Hair follicular keratinocyte (primary cell): ENCODE data around the gene PIBF1. TPM values are rescaled to one million over a fixed set of nuclear protein-coding genes. Genes with fewer than 3 reads are reported as not detected.

Experiments used
- total RNA-seq: library from RNA; depleted of rRNA; stranded (reverse); fragments of >200 nt; gene quantifications from 2 replicates; pipeline ENCODE4 v1.2.3, GENCODE V29; 2015

The PIBF1 gene, protein sequence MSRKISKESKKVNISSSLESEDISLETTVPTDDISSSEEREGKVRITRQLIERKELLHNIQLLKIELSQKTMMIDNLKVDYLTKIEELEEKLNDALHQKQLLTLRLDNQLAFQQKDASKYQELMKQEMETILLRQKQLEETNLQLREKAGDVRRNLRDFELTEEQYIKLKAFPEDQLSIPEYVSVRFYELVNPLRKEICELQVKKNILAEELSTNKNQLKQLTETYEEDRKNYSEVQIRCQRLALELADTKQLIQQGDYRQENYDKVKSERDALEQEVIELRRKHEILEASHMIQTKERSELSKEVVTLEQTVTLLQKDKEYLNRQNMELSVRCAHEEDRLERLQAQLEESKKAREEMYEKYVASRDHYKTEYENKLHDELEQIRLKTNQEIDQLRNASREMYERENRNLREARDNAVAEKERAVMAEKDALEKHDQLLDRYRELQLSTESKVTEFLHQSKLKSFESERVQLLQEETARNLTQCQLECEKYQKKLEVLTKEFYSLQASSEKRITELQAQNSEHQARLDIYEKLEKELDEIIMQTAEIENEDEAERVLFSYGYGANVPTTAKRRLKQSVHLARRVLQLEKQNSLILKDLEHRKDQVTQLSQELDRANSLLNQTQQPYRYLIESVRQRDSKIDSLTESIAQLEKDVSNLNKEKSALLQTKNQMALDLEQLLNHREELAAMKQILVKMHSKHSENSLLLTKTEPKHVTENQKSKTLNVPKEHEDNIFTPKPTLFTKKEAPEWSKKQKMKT
- 10.4 and 13.4 TPM in 2 replicates for total RNA-seq

DNA sequence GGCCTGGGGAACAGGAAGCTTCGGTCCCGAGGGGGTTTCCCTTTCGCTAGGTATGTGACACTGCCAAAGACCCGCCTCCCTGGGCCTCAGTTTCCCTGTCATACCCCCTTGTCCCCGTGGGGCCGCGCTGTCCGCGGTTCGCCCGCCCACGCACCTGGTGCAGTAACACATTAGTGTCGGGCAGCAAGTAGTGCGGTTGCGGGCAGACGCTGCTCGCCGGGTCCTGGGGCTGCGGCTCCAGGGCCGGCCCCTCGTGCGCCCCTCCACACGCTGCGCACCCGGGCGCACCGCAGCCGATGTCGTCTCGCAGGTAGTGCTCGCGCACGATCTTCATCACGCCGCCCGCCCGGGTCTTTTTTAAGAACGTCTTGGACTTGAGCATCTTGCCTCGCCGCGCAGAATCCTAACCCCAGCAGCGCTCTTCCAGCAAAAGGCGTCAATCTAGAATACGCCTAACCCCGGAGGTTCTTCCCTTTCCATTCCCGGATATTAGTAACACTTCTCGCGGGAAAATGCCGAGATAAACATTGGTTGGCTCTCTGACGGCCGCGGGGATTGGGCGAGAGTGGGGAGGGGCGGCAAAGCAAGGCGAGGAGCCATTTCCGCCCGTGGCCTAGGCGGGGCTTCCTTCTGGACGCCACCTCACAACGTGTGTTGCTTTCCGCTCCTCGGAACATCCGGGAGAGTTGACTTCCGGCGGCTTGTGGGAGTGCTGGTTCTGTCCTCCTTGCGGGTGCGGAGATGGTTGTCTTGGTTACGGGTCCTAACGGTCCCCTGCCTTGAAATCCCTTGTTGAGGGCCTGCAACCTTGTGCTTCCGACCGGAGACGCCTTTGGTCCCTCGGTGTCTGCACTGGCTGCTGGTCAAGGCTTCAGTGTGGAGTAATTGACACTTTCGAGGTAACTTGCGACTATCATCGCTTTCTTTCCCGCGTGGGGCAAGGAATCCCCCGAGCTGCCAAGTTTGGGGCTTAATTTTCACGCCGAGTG lies at the start of gene PIBF1, which contains the start of gene DIS3:
Gene PIBF1 (plus strand): TSS at position 683 of the 989 bp plus-strand sequence. CDS start 1,337 bp downstream, outside the sequence.
Gene DIS3 (minus strand): TSS at position 450 of the 989 bp plus-strand sequence. CDS start 68 bp downstream, at position 382.

DNA sequence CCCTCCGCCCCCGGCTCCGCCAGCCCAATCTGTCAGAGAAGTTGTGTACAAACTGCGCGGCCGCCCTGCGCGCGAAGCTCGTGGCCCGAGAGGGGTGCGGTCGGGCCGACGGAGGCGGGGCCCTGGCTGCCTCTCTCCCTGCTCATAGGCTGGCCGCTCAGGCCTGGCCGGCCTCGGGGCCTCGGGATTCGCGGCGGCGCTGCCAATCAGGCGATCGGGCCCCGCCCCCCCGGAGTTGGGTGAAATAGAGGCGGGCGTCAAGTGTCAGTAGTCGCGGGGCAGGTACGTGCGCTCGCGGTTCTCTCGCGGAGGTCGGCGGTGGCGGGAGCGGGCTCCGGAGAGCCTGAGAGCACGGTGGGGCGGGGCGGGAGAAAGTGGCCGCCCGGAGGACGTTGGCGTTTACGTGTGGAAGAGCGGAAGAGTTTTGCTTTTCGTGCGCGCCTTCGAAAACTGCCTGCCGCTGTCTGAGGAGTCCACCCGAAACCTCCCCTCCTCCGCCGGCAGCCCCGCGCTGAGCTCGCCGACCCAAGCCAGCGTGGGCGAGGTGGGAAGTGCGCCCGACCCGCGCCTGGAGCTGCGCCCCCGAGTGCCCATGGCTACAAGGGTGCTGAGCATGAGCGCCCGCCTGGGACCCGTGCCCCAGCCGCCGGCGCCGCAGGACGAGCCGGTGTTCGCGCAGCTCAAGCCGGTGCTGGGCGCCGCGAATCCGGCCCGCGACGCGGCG lies 277.0 kb downstream of the PIBF1 start, which contains the start of gene KLF5:
Gene KLF5 (plus strand): TSS at position 270 of the 724 bp plus-strand sequence. CDS start 323 bp downstream, at position 593.

Other genes starting within 250 kb of the PIBF1 start
- gene MZT1, start 54.5 kb upstream of the PIBF1 start, total RNA-seq = 19.8 and 31.2 TPM in 2 replicates
- gene BORA, start 54.2 kb upstream of the PIBF1 start, total RNA-seq = 6.3 and 10.8 TPM in 2 replicates
- gene DIS3, start 233 bp upstream of the PIBF1 start, total RNA-seq = 27.3 and 30.8 TPM in 2 replicates